ENCODE measurements around the gene RASA3.
"Not testable (repeated sequence)": the region's sequence is repeated elsewhere in the genome, so short reads cannot be mapped to it uniquely, and the experiment has no call there.

The RASA3 gene

GRCh38 chr13:114022876-114023275 is 109.5 kb downstream of the RASA3 start:
- no peak for DNase-seq
- in situ Hi-C loops (cut with MboI; ENCODE audit: low pct_unique_long_range_greater_than_20kb, low sequenced_read_pairs), result no loop called here

DNA sequence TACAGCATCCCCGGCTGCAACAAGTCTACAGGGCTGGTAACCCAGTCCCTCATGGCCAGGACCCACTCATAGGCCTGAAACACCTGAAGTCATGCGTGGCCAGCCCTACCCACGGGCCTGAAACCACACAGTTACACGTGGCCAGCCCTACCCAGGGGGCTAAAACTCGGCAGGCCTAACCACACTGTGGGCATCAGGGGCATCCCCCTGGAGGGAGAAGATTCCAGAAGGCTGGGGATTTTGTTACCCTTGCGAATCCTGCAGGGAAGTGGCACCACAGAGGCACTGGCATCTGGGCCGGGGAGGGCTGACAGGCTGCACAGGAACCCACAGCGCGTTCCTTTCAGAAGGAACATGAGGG is 110.1 kb downstream of the RASA3 start:
- in situ Hi-C loops (cut with MboI; ENCODE audit: low pct_unique_long_range_greater_than_20kb, low sequenced_read_pairs), result no loop called here
- DNase-seq, result no peak

DNA sequence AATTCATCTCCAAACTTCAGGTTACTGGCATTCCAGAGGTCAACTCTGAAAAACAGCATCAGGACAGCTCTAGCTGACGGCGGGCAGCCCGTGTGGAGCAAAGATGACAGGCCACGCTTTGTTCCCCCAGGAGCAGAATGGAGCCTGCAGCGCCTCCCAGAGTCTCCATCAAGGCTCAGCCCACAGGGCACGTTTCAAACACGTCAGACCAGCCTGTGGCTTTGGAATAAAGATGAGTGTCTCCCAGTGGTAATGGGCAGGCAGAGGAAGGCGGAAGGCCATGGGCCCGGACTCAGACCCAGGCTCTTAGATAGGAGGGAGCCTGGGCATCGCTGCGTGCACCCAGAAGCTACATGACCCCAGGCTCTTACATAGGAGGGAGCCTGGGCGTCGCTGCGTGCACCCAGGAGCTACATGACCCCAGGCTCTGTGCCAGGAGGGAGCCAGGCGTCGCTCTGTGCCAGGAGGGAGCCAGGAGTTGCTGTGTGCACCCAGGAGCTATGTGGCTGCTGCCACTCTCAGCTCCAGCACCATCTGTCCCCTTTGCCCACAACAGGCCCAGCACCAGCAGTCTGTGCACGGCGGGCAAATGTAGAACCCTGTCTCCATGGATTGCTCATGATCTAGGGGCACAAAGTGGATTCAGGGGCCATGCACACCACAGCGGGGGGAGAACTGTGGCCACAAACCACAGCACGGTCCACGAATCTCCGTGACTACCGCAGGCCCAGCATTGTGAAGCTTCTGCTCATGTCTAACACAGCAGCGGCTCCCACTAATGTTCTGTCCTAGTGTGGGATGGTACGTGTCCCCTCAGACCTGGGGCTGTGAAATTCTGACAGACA is 110.7 kb downstream of the RASA3 start:
- in situ Hi-C loops (cut with MboI; ENCODE audit: low pct_unique_long_range_greater_than_20kb, low sequenced_read_pairs), result no loop called here
- DNase-seq, result no peak

DNA sequence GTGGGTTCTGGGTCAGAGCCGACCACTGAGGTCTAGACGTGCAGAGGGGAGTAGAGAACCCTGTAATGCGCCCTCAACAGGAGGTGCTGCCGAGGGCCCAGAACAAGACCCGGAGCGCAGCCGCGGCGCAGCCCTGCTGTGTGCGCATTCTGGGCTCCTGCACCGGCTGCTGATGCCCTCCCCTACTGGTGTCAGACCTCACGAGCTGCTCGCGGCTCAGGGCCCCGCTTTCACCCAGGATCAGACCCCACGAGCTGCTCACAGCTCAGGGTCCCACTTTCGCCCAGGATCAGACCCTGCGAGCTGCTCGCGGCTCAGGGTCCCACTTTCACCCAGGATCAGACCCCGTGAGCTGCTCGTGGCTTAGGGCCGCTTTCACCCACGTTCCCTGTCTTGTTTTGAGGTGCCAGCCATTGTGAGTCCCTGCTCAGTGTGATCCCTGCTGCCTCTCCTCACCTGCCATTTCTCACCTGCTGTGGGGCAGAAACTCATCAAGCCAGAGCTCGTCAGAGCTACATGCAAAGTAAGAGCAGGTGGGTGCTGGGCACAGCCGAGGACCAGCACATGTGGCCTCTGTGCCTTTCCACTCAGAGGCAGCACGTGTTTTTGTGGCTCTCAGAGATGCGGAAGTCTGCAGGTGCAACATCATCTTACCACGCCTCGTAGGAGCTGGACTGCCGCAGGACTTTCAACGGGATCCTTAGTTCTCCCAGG is 111.5 kb downstream of the RASA3 start:
- DNase-seq, result no peak
- in situ Hi-C loops (cut with MboI; ENCODE audit: low pct_unique_long_range_greater_than_20kb, low sequenced_read_pairs), result no loop called here

DNA sequence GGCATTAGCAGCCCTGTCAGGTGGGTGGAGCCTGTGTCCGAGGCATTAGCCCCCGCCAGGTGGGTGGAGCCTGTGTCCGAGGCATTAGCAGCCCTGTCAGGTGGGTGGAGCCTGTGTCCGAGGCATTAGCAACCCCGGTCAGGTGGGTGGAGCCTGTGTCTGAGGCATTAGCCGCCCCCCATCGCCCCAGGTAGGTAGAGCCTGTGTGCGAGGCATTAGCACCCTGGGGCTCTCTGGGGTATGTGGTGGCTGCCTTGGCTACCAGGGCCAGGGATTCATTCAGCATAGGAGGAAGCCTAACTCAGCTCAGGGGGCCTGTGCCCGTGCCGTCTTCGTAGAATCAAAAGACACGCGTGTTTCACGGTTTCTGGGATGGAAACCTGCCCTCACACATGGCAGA is 112.3 kb downstream of the RASA3 start:
- DNase-seq; in situ Hi-C loops (cut with MboI; ENCODE audit: low pct_unique_long_range_greater_than_20kb, low sequenced_read_pairs): not testable (repeated sequence)

DNA sequence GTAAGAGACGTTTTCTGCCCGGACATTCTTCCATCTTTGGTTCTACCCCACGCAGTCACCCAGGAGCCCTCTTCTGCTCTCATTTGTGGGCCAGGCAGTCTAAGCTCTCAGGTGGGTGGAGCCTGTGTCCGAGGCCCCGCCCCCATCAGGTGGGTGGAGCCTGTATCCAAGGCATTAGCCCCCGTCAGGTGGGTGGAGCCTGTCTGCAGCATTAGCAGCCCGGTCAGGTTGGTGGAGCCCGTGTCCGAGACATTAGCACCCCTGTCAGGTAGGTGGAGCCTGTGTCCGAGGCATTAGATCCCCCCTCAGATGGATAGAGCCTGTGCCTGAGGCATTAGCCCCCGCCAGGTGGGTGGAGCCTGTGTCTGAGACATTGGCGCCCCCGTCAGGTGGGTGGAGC is 113.1 kb downstream of the RASA3 start:
- in situ Hi-C loops (cut with MboI; ENCODE audit: low pct_unique_long_range_greater_than_20kb, low sequenced_read_pairs), result no loop called here
- no peak for DNase-seq

GRCh38 chr13:114018461-114019055 is 113.9 kb downstream of the RASA3 start:
- DNase-seq, result no peak
- in situ Hi-C loops (cut with MboI; ENCODE audit: low pct_unique_long_range_greater_than_20kb, low sequenced_read_pairs), result no loop called here

DNA sequence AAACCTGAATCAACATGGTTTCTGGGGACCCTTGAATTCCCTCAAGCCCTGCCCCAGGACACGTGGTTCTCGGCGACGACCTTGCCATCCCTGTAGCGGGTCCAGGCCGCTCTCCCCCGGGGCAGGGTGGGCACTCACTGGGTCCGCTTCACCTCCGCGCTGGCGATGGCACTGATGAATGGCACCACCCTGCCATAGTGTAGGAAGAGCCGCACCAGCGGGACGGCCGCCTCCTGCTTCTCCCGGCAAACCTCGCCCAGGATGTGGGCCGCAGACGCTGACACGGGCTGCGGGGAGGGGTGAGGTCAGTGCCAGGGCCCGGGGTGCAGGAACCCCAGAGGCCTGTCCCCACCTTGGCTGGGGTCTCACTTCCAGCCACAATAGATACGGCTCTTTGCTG is 114.5 kb downstream of the RASA3 start:
- in situ Hi-C loops (cut with MboI; ENCODE audit: low pct_unique_long_range_greater_than_20kb, low sequenced_read_pairs), result no loop called here
- no peak for DNase-seq

GRCh38 chr13:114017028-114017630 is 115.3 kb downstream of the RASA3 start:
- no peak for DNase-seq

GRCh38 chr13:114016321-114017027 is 115.9 kb downstream of the RASA3 start:
- DNase-seq, result no peak
- in situ Hi-C loops (cut with MboI; ENCODE audit: low pct_unique_long_range_greater_than_20kb, low sequenced_read_pairs), result no loop called here

More at GRCh38 chr13:114017028-114017630, 115.3 kb downstream of the RASA3 start:
- in situ Hi-C loops (cut with MboI; ENCODE audit: low pct_unique_long_range_greater_than_20kb, low sequenced_read_pairs), result no loop called here

- no peak for DNase-seq
- in situ Hi-C loops (cut with MboI; ENCODE audit: low pct_unique_long_range_greater_than_20kb, low sequenced_read_pairs), result no loop called here
Measured at GRCh38 chr13:114015969-114016295, 116.5 kb downstream of the RASA3 start.

GRCh38 chr13:114015111-114015968 is 117.1 kb downstream of the RASA3 start:
- no peak for DNase-seq
- in situ Hi-C loops (cut with MboI; ENCODE audit: low pct_unique_long_range_greater_than_20kb, low sequenced_read_pairs), result no loop called here

DNA sequence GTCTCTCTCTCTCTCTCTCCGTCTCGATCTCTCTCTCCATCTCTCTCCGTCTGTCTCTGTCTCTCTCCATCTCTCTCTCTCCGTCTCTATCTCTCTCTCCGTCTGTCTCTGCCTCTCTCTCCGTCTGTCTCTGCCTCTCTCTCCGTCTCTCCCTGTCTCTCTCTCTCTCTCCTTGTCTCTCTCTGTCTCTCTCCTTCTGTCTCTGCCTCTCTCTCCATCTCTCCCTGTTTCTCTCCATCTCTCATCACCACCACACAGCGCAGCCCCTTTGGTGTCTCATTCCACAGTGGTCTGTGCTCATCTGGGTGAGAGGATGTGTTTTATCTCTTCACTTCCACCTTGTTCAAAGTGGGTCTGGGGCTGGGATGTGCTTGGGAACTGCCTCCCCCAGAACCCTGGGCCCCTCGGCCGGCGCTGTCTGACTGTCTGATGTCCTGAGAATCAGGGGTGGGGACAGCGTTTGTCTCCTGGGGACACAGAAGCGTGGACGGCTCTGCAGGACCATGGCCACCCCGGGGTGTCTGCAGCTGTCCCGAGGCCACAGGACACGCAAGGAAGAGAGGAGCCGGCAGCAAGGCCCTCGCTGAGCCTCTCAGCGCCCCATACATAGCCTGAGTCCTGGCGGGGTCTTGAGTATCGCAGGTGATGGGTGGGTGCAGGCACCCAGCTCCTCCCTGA is 118.3 kb downstream of the RASA3 start:
- no peak for DNase-seq
- in situ Hi-C loops (cut with MboI; ENCODE audit: low pct_unique_long_range_greater_than_20kb, low sequenced_read_pairs), result no loop called here

GRCh38 chr13:114013336-114013735 is 119.1 kb downstream of the RASA3 start:
- no peak for DNase-seq
- in situ Hi-C loops (cut with MboI; ENCODE audit: low pct_unique_long_range_greater_than_20kb, low sequenced_read_pairs), result no loop called here

DNA sequence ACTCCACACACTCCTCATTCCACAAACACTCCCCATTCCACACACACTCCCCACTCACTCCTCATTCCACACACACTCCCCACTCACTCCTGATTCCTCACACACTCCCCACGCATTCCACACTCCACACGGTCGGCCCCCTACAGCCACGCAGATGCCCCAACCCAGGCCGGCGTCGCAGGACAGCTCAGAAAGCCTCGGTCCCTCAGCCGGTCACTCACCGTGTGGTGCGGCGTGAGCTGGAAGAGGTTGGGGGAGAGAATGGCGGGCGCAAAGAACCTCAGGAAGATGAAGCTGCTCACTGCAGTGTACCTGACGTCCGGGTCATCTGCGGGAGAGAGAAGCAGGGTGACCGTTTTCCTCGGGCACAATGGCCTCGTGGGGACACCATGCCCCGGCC is 119.5 kb downstream of the RASA3 start:
- no peak for DNase-seq
- in situ Hi-C loops (cut with MboI; ENCODE audit: low pct_unique_long_range_greater_than_20kb, low sequenced_read_pairs), result no loop called here

GRCh38 chr13:114012141-114012540 is 120.3 kb downstream of the RASA3 start:
- in situ Hi-C loops (cut with MboI; ENCODE audit: low pct_unique_long_range_greater_than_20kb, low sequenced_read_pairs), result no loop called here
- no peak for DNase-seq

DNA sequence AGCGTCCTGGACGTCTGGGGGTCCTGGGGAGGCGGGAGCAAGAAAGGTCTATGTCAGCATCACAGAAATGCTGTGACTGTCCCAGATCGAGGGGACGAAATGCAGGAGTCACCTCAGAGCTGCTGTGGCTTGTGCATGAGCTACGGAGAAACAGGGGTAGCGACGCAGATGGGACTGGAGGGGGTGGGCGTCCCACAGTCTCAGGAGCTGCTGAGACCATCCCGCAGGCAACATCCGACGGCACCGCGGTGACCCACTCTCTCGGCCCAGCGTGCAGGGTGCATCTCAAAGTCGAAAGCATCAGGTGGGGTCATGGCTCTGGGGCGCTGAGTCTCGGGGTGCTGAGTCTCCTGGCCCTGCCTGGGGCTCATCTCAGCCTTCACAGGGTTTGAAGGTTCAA is 121.2 kb downstream of the RASA3 start:
- DNase-seq, result no peak
- in situ Hi-C loops (cut with MboI; ENCODE audit: low pct_unique_long_range_greater_than_20kb, low sequenced_read_pairs), result no loop called here
